Omental fat pad (tissue), 4 donors: ENCODE data around the gene FGD2. TPM values are rescaled to one million over a fixed set of nuclear protein-coding genes. Genes with fewer than 3 reads are reported as not detected.
"Not testable (repeated sequence)": the region's sequence is repeated elsewhere in the genome, so short reads cannot be mapped to it uniquely, and the experiment has no call there.

Experiments used
- ATAC-seq: fragments of 150-250 bp; one replicate; pipeline ENCODE4 v1.9.1; 2016; ENCODE audit warnings: mild to moderate bottlenecking, moderate library complexity; ENCODE audit not compliant: low FRiP score
- DNase-seq: peaks from one replicate; pipeline ENCODE4 v3.0.0-alpha.2; 2019; ENCODE audit warnings: low spot score
- total RNA-seq, 4 donors: library from RNA; depleted of rRNA; stranded (reverse); fragments of >200 nt; gene quantifications; one replicate each; pipeline ENCODE4 v1.1.0, GENCODE V29; 2016
- TF ChIP-seq, protein P1 (sequence below), 3 donors: fragments of 450-650 bp; IDR thresholded peaks; one replicate each; pipeline ENCODE4 v1.5.1; 2016 to 2017; ENCODE audit warnings: antibody characterized with exemption in 3 of 3, mild to moderate bottlenecking in 3 of 3, moderate library complexity in 2 of 3

Gene FGD2
- total RNA-seq, 4 donors from 2014 or later = 20.0 to 83.6 (median 63.0) TPM

DNA sequence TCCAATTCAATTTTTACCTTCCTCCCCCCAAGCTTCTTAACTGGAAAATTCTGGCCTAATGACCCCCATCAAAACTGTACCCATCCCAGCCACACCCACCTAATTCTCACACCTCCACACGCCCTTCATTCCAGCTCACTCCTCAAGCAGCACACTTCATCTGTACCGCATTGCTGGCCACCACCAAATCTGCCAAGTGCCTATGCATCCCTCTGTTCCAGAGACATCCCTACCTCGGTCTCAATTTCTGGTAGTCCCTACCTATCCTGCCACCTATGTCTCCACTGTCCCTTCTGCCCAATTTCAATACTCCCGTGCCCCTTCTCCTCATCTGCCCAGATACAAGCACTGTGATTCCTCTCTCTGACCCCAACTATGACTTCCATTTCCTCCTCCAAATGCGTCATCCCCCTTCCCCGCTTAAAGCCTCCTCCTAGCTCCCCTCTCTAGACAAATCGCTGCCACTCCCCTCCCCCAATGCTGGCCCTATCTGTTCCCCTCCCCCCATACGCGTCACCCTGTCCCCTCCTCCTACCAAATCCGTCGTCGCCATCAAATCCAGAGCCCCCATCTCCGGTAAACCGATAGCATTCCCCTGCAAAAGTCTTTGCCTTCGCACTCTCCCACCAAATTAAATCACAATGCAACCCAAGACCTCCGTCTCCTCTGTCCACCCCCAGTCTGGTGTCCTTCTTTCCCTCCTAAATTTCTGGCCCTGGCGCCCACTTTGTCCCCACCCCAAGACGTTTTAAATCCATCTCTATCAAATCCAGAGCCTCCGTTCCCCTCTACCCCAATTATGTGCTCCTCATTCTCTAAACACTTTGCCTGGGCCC is 20.7 kb upstream of the FGD2 start:
- ATAC-seq (peak; percentile 73), DNase-seq (peak; percentile 65)
- TF ChIP-seq, protein P1, sequence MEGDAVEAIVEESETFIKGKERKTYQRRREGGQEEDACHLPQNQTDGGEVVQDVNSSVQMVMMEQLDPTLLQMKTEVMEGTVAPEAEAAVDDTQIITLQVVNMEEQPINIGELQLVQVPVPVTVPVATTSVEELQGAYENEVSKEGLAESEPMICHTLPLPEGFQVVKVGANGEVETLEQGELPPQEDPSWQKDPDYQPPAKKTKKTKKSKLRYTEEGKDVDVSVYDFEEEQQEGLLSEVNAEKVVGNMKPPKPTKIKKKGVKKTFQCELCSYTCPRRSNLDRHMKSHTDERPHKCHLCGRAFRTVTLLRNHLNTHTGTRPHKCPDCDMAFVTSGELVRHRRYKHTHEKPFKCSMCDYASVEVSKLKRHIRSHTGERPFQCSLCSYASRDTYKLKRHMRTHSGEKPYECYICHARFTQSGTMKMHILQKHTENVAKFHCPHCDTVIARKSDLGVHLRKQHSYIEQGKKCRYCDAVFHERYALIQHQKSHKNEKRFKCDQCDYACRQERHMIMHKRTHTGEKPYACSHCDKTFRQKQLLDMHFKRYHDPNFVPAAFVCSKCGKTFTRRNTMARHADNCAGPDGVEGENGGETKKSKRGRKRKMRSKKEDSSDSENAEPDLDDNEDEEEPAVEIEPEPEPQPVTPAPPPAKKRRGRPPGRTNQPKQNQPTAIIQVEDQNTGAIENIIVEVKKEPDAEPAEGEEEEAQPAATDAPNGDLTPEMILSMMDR (IDR thresholded peaks at IDR 0.05) = no peak

GRCh38 chr6:36985417-36985807 is 20.0 kb upstream of the FGD2 start:
- ATAC-seq (no peak), DNase-seq (no peak)
- TF ChIP-seq, protein P1 (IDR thresholded peaks at IDR 0.05) = no peak

GRCh38 chr6:36985808-36986703 is 19.4 kb upstream of the FGD2 start, which contains the start of gene MTCH1:
Gene MTCH1 (minus strand): TSS chr6:36986196. CDS start chr6:36986173, 23 bp downstream.
- peak; percentile 92 for ATAC-seq
- peak; percentile 54 for DNase-seq
- TF ChIP-seq, protein P1 (IDR thresholded peaks at IDR 0.05) = no peak

DNA sequence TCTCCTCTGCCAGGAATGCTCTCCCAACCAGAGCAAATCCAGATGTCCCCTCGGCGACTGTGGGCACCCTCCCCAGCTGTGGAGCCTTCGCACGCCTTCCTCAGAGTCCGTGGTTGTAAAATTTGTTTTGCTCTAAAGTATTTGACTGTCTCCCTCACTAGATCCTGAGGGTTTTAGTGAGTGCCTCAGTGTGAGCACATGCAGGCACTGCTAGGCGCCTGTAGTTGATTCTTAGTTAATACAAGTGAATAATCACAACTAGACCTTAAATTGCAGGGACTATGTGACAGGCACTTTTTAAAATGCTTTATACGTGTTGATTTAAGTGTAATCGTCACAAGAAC is 18.8 kb upstream of the FGD2 start:
- ATAC-seq = peak; percentile 2
- TF ChIP-seq, protein P1 (IDR thresholded peaks at IDR 0.05) = no peak
- no peak for DNase-seq

DNA sequence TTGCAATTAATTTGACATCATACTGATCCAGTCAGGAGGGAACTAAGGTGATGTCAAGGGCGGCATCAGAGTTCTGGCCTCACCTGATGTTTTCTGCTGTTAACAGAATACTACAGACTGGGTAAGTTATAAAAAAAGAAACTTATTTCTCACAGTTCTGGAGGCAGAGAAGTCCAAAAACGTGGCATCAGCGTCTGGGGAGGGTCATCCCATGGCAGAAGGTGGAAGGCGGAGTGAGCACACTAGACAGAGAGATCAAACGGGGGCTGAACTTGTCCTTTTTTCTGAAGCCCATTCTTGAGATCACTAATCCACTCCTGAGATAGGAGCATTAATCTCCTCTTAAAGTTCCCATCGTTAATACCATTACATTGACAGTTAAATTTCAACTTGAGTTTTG is 16.2 kb upstream of the FGD2 start:
- TF ChIP-seq, protein P1 (IDR thresholded peaks at IDR 0.05) = no peak
- ATAC-seq (no peak), DNase-seq (no peak)

DNA sequence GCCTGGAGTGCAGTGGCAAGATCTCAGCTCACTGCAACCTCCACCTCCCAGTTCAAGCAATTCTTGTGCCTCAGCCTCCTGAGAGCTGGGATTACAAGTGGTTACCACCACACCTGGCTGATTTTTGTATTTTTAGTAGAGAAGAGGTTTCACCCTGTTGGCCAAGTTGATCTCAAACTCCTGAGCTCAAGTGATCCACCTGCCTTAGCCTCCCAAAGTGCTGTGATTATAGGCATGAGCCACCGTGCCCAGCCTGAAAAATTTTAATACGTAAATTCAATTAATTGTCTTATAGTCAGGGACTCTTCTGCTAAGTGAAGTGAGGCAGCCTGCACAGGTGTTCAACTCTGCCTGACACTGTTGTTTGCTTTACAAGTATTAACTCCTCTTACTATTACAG is 15.1 kb upstream of the FGD2 start:
- not testable (repeated sequence) for DNase-seq, ATAC-seq
